HG02981 (cell line): Measurements from ENCODE around the gene TET3.
"Not testable (repeated sequence)": the region's sequence is repeated elsewhere in the genome, so short reads cannot be mapped to it uniquely, and the experiment has no call there.

ENCODE experiments used
- ATAC-seq: cut with Tn5 transposase; IDR thresholded peaks from one replicate; pipeline ENCODE4 v1.9.1; 2021; ENCODE audit warnings: mild to moderate bottlenecking, moderate library complexity; ENCODE audit not compliant: unreplicated experiment

The TET3 gene

DNA sequence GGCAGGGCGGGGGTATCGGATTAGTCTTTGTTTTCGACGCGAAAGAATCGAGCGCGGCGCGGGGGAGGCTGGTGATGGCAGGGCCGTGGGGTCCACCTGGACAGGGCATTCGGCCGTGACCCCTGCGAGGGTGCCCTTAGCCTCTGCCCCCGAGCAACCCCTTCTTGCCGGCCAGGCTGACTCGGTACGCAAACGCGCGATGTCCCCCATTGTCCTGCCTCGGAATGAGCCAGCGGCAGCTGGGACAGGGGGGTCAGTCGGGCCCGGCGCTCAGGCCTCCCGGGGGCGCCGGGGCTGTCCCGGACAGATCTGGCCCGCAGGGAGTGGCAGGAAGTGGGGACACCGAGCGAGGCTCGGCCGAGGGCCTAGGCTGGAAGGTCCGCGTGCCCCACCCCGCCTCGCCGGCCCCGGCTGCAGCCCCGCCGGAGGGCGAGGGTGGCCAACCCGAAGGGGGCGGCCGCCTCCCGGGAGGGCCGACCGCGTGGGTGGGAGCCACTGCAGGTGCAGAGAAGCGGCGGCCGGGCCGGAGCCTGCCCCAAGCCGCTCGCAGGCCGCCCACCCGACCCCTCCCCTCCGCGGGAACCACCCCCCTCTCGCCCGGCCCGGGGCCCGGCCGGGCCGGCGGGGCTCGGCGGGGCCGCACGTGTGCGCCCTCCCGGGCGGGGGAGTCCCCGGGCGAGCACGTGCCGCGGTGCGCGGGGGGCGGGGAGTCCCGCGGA is at the start of gene TET3:
TET3 (plus strand) TSS at position 708 of the 719 bp plus-strand sequence. CDS start 1,494 bp downstream, outside the sequence.
- peak; percentile 41 for ATAC-seq

DNA sequence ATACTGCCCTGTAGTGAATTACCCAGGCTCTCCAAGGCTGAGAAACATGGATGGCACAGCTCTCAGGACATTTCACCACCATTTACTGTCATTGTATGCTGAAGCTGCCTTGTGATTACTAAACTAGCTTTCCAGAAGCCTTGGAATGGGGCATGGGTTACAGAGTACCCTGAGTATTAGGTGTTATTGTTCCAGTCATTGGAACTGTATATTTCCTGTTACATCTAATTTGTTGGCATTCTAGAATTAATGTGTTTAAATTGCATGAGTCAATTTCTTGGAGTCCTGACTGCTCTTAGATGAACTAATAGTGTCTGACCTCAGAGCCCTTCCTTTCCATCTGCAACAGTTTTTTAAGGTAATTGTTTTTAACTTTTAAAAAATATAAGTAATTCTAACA is 49.1 kb upstream of the TET3 start:
- no peak for ATAC-seq

DNA sequence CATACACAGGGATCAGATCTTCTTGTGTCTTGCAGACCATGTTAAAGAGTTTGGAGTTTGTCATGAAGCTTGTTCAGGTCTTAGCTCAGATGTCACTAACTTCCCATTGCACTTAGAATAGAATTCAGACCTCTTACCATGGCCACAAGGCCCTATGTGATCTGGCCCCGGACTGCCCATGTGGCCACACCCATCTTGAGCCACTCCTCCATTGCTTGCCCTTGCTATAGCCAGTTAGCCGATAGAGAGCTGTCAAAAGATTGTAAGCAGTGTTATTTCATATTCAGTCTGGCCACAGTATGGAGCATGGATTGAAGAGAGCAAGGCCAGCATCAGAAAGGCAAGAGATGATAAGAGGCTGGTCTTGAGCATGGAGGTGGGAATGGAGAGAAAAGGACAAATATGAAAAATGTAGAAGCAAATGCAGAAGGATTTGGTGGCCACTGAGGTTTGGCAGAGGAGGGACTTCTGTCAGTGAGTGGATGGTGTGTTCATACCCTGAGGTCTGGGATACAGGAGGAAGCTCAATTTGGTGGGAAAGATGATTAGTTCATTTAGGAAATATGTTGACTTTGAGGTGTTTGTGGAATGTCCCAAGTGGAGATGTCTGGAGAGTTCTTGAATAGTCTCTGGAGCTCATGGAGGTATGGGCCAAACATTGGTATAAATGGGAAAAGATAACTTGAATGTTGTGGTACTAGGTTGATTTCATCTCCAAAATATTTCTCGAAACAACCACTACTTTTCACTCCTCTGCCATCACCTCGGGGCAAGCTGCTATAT is 47.4 kb upstream of the TET3 start:
- ATAC-seq = no peak

DNA sequence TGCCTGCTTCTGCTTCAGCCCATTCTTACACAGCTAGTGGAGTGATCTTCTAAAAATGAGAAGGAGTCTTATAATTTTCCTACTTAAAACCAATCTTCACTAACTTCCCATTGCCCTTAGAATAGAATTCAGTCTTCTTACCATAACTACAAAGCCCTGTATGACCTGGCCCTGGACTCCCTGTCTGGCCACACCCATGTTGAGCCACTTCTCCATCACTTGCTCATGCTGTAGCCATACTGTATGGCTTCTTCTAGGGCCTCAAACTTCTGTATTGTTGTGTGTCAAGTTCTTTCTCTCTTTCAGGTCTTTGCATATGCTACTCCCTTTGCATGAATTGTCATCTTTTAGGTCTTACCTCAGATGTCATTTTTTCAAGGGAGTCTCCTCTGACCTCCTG is 46.8 kb upstream of the TET3 start:
- ATAC-seq = no peak

DNA sequence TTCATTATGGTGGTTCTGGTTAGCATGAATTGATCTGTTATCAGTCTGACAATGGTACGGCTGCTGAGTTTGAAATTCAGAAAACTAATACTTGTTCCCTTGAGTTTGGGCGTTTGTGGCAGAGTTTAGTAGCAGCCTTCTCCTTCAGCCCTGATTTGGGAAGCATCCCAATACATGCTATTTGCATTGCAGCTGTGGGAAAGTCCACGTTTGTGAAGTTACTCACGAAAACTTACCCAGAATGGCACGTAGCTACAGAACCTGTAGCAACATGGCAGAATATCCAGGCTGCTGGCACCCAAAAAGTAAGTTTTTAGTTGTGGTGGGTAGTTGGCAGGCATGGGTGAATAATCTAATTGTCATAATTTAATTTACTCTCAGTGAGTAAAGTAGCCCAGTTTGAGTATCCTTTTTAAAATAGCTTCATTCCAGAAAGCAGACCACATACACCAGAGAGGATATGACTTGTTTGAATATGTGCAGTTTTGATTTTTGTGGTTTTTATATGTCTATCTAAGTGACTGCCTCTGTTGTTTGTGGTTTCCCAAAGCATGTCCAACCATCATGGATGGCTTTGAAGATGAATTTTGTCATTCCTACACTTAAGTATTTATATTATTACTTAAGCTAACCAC is 45.9 kb upstream of the TET3 start:
- no peak for ATAC-seq

DNA sequence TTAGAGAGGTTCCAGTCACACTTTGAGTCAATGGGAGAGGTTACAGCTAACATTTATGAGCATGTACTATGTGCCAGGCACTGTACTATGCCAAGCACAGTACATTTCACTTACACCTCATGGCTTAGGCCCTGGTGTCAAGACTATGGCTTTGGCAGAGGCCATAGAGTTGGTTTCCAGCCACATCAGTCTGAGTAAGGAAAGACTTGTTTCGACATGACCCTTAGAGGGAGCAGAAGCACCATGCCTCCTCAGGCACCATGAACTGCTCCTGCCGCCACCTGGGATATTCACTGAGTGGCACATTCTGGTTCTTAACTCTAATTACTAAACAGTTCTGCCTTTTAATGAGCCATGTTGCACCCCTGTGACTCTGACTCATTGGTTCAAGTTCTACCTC is 45.3 kb upstream of the TET3 start:
- ATAC-seq = no peak

DNA sequence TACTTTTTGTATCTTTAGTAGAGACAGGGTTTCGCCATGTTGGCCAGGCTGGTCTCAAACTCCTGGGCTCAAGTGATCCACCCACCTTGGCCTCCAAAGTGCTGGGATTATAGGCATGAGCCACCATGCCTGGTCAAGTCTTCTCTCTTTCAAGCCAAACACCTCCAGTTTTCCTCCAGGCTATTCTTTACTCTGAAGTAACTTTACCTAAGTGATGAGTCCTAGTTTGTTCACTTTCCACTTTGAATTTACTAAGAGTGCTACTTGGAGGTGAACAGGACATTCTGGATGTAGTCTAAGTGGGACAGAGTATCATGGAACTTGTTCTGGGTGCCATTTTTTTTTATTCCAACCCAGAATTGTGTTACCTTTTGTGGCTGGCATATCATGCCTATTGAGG is 44.6 kb upstream of the TET3 start:
- ATAC-seq = not testable (repeated sequence)

DNA sequence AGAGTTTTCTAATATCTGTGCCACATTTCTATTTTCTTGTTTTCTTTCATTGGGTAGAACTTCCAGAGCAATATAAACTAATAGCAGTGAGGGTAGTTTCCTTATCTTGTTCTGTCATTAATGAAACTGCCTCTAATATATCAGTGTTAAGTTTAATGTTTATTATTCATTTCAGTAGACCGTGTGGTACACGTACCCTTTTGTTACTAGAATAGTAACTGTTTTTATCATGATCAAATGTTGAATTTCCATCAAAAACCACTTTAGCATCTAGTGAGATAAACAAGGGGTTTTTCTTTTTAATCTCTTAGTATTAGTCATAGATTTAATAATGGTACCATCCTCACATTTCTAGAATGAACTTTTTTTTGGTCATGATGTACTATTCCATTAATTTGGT is 42.0 kb upstream of the TET3 start:
- no peak for ATAC-seq

DNA sequence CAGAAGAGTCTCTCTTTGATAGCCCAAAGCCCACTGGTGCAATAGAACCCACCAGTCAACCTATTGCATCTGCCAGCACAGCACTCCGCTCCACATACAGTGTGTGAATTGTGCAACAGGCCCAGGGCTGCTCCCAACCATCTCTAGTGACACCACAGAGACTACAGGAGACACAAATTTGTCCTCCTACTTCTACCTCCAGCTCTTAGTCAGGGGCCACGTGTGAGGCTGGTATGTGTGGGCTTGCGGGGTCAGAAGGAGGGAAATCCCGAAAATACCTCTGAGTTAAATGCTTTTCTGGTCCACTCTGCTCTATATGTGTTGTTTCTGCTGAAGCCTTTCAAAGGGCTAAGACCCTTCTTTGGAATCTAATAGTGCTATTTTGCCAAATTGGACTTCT is 40.0 kb upstream of the TET3 start:
- no peak for ATAC-seq

DNA sequence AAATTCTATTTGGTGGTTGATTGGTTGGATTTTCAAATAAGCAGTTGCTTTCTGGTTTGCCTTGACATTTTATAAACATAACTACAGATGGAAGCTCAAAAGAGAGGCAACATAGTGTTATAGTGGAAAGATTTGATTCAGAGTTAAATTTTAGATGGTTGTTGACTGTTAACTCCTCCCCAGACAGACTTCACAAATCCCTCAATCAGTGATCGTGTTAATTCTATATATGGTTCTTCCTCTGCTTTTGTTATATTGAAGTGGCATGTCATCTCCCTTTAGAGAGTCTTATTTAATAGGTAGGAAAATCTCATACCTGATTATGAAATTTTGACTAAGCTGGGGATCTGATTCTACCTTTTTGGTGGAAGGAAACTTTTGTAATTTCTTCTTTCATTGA is 38.5 kb upstream of the TET3 start:
- no peak for ATAC-seq

DNA sequence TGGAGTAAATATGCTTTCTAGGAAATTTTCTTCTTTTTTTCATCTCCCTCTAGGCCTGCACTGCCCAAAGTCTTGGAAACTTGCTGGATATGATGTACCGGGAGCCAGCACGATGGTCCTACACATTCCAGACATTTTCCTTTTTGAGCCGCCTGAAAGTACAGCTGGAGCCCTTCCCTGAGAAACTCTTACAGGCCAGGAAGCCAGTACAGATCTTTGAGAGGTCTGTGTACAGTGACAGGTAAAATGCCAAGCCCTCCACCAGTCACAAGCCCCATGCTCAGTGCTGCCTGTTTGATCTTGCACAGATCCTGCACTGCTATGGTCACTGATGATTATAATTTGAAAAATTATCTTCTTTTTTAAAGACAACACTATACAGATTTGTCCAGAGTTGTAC is 38.0 kb upstream of the TET3 start:
- ATAC-seq = no peak

DNA sequence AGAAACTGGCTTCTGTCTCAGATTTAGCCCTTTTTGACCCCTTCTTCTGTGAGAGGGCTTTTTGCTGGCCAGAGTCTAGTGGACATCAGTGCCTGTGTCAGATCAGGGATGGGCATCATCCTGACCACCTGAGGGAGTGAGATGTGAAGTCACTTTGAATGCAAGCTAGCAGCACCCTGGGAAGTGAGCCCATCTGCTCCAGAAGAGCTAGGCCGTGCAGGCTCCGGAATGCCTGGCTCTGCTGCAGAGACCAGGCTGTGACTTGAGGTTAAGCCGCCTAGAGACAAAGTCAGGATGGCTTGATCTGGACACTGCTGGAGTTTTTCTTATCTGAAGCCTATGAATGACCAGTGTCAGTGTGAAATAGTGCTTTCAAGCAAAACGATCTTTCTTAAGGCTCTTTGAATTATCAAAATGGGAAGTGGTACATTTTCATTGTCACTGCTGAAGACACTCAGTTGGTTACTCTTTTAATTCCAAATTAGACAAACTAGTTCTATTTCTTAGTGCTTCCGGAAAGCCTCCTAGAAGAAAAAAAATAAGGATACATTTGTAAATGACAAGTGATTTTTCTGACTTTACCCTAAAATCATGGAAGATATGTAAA is 37.2 kb upstream of the TET3 start:
- no peak for ATAC-seq

DNA sequence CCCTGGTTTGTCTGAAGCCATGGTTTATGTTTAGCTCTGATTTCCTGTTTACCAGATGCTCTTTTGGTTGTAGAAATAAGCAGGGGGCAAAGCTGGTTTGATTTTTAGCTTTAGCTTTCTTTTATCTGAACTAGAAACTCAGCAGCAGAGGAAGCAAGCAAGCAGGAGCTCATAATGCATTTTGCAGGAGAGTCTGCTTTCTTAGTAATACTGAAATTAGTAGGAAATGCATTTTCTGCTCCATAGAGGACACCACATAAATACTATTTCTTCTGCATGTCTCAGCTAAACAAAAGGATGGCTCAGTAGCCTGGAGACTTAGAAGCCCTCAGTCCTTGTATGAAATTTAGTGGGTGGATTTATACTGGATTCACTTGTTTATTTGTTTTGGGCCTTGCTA is 34.9 kb upstream of the TET3 start:
- no peak for ATAC-seq

DNA sequence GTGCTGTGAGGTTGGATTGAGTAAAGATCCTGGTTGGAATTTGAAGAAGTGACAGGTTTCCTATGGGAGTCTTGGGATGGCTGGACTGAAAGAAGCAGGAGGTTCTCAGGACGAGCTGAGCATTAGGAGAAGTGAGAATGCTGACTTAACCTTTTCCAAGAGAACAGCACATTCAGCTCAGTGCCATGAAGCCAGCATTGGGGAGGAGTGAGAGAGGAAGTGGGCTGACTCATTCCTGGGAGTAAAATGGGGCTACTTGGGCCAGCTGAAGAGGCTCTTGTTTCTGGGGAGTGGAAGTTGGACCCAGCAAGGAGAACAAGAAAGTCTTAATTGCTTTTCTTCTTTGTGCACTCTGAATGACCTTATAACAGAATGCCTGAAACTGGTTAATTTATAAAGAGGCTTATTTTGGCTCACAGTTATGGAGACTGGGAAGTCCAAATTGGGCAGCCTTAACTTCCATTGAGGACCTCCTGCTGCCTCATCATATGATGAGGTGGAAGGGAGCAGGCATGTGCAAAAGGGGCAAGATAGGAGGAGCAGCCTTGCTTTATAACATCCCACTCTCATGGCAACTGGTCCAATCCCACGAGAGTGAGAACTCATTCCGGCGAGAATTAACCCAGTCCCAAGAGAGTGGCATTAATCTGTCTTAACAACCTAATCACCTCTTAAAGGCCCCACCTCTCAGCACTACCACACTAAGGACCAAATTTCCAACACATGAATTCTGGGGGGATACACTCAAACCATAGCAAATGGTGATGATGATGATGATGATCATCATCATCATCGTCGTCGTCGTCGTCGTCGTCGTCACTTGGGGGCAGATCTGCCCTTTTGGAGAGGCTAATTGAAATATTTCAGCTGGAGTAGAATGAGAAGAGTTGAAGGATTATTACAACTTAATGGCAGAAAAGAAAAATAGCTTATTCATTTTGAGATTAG is 31.9 kb upstream of the TET3 start:
- no peak for ATAC-seq

DNA sequence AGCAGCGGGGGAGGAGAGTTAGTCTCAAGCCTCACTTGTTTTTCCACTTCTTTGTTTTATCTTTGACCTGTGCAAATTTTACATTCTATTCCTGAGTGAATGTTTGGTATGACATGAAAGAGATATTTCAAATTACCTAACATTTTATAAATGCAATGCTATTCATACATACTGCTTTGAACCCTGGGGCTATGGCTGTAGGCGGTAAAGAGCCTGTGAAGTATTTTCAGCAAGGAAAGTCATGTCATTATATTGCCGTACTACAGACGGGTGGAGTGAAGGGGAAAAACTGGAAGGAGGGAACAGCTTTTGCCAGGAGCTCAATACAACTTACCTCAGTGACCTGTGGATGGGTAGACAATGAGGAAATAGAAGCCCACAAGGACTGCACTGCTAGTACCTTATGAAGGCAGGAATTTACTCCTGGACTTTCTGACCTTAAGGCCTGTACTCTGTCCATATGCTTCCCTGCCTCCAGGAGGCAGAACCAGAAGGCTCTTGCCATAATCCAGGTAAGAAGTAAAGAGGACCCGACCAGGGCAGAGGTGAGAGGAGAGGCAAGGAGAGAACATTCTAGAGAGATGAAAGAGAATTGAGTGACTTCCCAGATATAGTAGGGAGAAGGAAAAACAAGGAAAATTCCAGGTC is 28.4 kb upstream of the TET3 start:
- ATAC-seq = no peak

DNA sequence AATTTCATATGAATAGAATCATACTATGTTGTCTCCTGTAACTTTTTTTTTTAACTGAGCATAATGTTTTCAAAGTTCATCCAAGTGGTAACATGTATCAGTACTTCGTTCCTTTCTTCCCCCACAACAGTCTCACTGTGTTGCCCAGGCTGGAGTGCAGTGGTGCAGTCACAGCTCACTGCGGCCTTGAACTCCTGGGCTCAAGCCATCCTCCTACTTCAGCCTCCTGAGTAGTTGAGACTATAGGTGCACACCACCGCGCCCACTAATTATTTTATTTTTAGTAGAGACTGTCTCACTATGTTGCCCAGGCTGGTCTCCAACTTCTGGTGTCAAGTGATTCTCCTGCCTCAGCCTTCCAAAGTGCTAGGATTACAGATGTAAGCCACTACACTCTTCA is 23.4 kb upstream of the TET3 start:
- ATAC-seq = no peak

DNA sequence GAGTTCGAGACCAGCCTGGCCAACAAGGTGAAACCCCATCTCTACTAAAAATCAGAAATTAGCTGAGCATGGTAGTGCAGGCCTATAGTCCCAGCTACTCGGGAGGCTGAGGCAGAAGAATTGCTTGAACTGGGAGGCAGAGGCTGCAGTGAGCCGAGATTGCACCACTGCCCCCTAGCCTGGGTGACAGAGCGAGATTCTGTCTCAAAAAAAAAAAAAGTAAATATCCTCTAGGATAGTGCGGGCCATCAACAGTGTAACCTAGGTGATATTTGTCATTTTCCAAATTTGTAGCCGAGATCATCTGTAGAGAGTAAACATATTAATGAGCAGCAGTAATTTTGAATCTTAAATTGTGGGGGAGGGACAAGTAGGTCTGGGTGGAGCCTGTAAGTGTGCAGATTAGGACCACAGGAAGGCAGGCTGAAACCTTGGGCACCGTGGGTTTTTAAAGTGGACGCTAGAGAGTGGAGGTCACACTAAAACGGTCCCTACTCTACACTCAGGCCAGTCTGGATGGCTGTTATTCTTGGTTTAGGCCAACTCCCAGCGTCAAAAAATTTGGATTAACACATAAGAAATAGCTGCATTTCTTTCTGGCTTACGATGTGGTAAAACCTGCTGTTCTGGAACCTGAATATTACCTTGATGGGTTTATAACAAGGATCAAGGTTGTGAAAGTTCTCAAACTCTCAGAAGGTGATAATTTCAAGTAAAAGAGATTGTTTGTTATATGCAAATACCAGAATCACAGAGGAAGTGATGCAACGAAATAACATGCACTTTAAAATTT is 22.7 kb upstream of the TET3 start:
- no peak for ATAC-seq

DNA sequence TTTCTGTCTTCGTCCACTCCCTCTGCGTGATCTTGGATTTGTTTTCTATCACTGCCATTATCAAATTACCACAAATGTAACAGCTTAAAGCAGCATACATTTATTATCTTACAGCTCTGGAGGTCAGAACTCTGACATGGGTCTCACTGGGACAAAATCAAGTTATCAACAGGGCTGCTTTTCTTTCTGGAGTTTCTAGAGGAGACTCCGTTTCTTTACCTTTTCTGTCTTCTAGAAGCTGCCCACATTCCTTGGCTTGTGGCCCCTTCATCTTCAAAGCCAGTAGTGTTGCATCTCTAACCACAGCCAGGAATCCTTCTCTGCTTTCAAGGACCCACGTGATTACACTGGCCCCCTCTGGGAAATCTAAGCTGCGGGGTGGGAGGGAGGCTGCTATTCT is 21.9 kb upstream of the TET3 start:
- no peak for ATAC-seq
